ENCODE data around the gene RAPGEFL1.
"Not testable (repeated sequence)": the region's sequence is repeated elsewhere in the genome, so short reads cannot be mapped to it uniquely, and the experiment has no call there.

RAPGEFL1 gene

DNA sequence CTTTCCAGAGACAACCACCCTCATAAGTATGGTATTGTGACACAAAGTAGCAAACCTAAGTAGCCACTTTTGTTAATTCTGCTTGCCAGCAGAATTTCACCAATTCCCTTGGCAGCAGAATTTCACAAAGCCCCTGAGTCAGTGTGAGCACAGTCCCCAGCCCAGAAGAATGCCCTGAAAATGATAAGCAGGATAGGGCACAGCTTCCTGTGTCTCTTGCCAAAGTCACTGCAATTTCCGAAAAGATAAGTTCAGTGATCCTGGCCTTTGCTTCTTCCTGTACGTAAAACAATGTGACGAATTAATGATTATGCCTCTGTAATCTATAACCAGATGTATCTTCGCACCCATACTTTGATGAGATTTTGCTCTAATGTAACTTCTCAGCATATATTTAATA, 25.9 kb downstream of the RAPGEFL1 start:
- Histone ChIP-seq H3K9ac (ENCODE audit: insufficient read length) (peak overlapping the region; percentile 41), H3K9me3 (ENCODE audit: low read depth, low read length) (no peaks in the 10 kb centered on the region), H3K27ac (peak overlapping the region; percentile 39; the same call in 1 of the 2 replicates), H3K36me3 (ENCODE audit: insufficient read depth, low read length) (no peaks in the 10 kb centered on the region), H3K4me3 (no peak overlapping the region)
- no peak for TF ChIP-seq POLR2AphosphoS5 (IDR thresholded peaks at IDR 0.05; ENCODE audit: borderline replicate concordance, low read depth, low read length)
- no peak for TF ChIP-seq EZH2 (IDR thresholded peaks at IDR 0.05)
- TF ChIP-seq FOXP2 (optimal IDR thresholded peaks at IDR 0.05; ENCODE audit: control extremely low read depth, extremely low read length, insufficient read depth), result no peak
- DNase-seq (ENCODE audit: low read depth, low spot score), result no peak

GRCh38 chr17:40206193-40206592, 28.9 kb downstream of the RAPGEFL1 start:
- not testable (repeated sequence) for H3K9ac ChIP-seq (ENCODE audit: insufficient read length); H3K9me3 ChIP-seq (ENCODE audit: low read depth, low read length); DNase-seq (ENCODE audit: low read depth, low spot score); H3K27ac ChIP-seq; H3K4me3 ChIP-seq; H3K36me3 ChIP-seq (ENCODE audit: insufficient read depth, low read length)

DNA sequence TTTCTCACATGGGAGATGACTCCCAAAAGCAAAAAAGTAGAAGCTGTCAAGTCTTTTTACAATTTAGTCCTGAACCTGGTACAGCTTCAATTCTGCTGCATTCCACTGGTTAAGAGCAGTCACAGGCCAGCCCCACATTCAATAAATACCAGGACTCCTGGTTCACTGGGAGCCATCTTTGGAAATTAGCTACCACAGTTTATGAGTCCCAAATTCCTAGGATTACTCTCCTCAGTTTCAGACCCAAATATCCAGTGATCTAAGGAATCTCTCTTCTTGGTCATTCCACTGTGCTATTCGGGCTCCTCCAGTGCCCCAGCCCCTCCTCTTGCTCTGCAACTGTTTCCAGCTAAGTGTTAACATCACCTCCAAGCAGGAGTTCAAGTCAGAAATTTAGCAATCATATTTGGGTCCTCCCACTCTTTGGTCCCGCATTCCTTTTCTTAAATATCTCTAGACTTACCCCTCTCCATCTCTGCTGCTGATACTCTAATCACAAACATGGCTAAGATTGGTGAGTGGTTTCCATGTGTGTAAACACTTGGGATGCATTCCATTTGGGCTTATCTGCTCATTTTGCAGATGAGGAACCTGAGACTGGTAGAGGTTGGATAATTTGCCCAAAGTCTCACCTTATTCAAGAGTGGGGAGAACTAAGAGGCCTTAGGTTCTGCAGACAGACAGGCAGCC, 32.3 kb downstream of the RAPGEFL1 start:
- no peak for DNase-seq (ENCODE audit: low read depth, low spot score)
- no peak overlapping the region for H3K27ac ChIP-seq
- H3K36me3 ChIP-seq (ENCODE audit: insufficient read depth, low read length), result no peaks in the 10 kb centered on the region
- no peak overlapping the region for H3K4me3 ChIP-seq
- no peak overlapping the region for H3K9ac ChIP-seq (ENCODE audit: insufficient read length)
- no peaks in the 10 kb centered on the region for H3K9me3 ChIP-seq (ENCODE audit: low read depth, low read length)
- TF ChIP-seq POLR2AphosphoS5 (IDR thresholded peaks at IDR 0.05; ENCODE audit: borderline replicate concordance, low read depth, low read length), result no peak

- not testable (repeated sequence) for H3K36me3 ChIP-seq (ENCODE audit: insufficient read depth, low read length); H3K4me3 ChIP-seq; H3K27ac ChIP-seq; H3K9me3 ChIP-seq (ENCODE audit: low read depth, low read length); DNase-seq (ENCODE audit: low read depth, low spot score); H3K9ac ChIP-seq (ENCODE audit: insufficient read length)
These were observed 36.6 kb downstream of the RAPGEFL1 start for GRCh38 chr17:40213914-40214313.

- no peak for DNase-seq (ENCODE audit: low read depth, low spot score)
- no peaks in the 10 kb centered on the region for H3K36me3 ChIP-seq (ENCODE audit: insufficient read depth, low read length)
- no peak overlapping the region for H3K27ac ChIP-seq
- no peak overlapping the region for H3K4me3 ChIP-seq
- H3K9ac ChIP-seq (ENCODE audit: insufficient read length), result no peak overlapping the region
- TF ChIP-seq FOXP2 (optimal IDR thresholded peaks at IDR 0.05; ENCODE audit: control extremely low read depth, extremely low read length, insufficient read depth) (no peak), EZH2 (IDR thresholded peaks at IDR 0.05) (no peak)
- H3K9me3 ChIP-seq (ENCODE audit: low read depth, low read length), result no peaks in the 10 kb centered on the region
These were observed 40.9 kb downstream of the RAPGEFL1 start for GRCh38 chr17:40218006-40218739.

GRCh38 chr17:40218740-40219593, 41.7 kb downstream of the RAPGEFL1 start, which contains the start of gene WIPF2:
TSS of gene WIPF2 (plus strand) at chr17:40219304. CDS start at chr17:40256460, 37,156 bp downstream.
- H3K4me3 ChIP-seq, result peak within 1 kb of the TSS; percentile 81
- H3K9ac ChIP-seq (ENCODE audit: insufficient read length), result peak within 1 kb of the TSS; percentile 82
- no peak for TF ChIP-seq FOXP2 (optimal IDR thresholded peaks at IDR 0.05; ENCODE audit: control extremely low read depth, extremely low read length, insufficient read depth)
- TF ChIP-seq POLR2AphosphoS5 (IDR thresholded peaks at IDR 0.05; ENCODE audit: borderline replicate concordance, low read depth, low read length), result peak; percentile 48; the same call in 1 of the 2 replicates
- no peak for TF ChIP-seq EZH2 (IDR thresholded peaks at IDR 0.05)
- no peaks in the 10 kb centered on the region for H3K36me3 ChIP-seq (ENCODE audit: insufficient read depth, low read length)
- DNase-seq (ENCODE audit: low read depth, low spot score), result peak; percentile 77
- peak within 1 kb of the TSS; percentile 85 for H3K27ac ChIP-seq
- no peaks in the 10 kb centered on the region for H3K9me3 ChIP-seq (ENCODE audit: low read depth, low read length)

DNA sequence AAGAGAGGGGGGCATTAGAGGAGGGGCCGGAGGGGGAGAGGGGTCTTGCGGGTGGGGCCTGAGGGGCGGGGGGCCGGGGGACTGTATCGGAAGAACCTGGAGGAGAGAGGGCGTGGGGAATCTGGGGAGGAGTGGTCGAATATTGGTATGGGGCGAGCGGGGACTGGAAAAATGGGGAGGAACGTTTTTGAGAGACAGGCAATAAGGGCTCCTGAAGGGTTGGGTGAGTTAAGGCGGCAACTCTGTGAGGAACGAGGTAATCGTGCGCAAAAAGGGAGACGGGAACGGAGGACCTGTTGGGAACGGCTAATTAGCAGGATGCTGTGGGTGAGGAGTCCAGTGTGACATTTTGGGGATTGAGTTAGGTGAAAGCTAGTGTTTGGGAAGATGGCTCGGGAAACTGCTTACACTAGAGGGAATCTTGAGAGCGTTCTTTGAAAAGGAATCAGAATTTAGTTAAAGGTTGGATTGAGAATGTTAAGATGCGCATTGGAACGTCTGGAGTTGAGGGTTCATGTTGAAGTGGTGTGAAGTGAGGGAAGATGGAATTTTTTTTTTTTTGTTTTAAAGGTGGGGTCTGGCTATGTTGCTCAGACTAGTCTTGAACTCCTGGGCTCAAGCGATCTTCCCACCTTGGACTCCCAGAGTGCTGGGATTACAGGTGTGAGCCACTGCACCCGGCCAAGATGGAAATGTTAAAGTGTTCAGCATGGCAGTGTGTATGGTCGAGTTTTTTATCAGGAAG, 42.5 kb downstream of the RAPGEFL1 start:
- TF ChIP-seq EZH2 (IDR thresholded peaks at IDR 0.05) (no peak), FOXP2 (optimal IDR thresholded peaks at IDR 0.05; ENCODE audit: control extremely low read depth, extremely low read length, insufficient read depth) (no peak), POLR2AphosphoS5 (IDR thresholded peaks at IDR 0.05; ENCODE audit: borderline replicate concordance, low read depth, low read length) (no peak)
- H3K9ac ChIP-seq (ENCODE audit: insufficient read length), result peak overlapping the region; percentile 82
- no peak for DNase-seq (ENCODE audit: low read depth, low spot score)

More for the DNA sequence above, 42.5 kb downstream of the RAPGEFL1 start:
- Histone ChIP-seq H3K9me3 (ENCODE audit: low read depth, low read length) (no peaks in the 10 kb centered on the region), H3K4me3 (peak overlapping the region; percentile 81), H3K36me3 (ENCODE audit: insufficient read depth, low read length) (no peaks in the 10 kb centered on the region), H3K27ac (peak overlapping the region; percentile 85; the same call in 1 of the 2 replicates)

All from SK-N-MC (cell line).